Coronary artery (tissue), 2 donors: ENCODE data around the gene USPL1.

Experiments
- DNase-seq: peaks from one replicate; pipeline ENCODE4 v3.0.0-alpha.2; 2017; ENCODE audit warnings: low spot score
- H3K27ac ChIP-seq, 2 donors: fragments of 200-600 bp; sonication (generic); one replicate each; pipeline ENCODE4 v1.5.1; 2016 to 2019
- H3K4me3 ChIP-seq: fragments of 200-600 bp; sonication (generic); 2 replicates; pipeline ENCODE4 v1.5.1; 2016; ENCODE audit warnings: mild to moderate bottlenecking, moderate library complexity
- TF ChIP-seq, protein P1 (sequence below): fragments of 200-600 bp; sonication (generic); IDR thresholded peaks from one replicate; pipeline ENCODE4 v1.5.1; 2019; ENCODE audit warnings: antibody characterized with exemption

The USPL1 gene

DNA sequence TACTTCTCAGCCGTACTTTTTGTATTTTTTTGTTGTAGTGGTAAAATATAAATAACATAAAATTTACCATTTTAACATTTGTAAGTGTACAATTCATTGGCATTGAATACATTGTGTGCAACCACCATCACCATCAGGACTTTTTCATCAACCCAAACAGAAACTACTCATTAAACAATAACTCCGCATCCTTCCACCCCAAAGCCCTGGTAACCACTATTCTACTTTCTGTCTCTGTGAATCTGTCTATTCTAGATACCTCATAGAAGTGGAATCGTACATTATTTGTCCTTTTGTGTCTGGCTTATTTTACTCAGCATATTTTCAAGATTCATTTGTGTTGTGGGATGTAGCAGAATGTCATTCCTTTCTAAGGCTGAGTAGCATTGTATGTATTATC is 38.5 kb downstream of the USPL1 start:
- no peak for DNase-seq
- TF ChIP-seq, protein P1, sequence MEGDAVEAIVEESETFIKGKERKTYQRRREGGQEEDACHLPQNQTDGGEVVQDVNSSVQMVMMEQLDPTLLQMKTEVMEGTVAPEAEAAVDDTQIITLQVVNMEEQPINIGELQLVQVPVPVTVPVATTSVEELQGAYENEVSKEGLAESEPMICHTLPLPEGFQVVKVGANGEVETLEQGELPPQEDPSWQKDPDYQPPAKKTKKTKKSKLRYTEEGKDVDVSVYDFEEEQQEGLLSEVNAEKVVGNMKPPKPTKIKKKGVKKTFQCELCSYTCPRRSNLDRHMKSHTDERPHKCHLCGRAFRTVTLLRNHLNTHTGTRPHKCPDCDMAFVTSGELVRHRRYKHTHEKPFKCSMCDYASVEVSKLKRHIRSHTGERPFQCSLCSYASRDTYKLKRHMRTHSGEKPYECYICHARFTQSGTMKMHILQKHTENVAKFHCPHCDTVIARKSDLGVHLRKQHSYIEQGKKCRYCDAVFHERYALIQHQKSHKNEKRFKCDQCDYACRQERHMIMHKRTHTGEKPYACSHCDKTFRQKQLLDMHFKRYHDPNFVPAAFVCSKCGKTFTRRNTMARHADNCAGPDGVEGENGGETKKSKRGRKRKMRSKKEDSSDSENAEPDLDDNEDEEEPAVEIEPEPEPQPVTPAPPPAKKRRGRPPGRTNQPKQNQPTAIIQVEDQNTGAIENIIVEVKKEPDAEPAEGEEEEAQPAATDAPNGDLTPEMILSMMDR = no peak
- H3K27ac ChIP-seq = no peak overlapping the region
- no peak overlapping the region for H3K4me3 ChIP-seq

DNA sequence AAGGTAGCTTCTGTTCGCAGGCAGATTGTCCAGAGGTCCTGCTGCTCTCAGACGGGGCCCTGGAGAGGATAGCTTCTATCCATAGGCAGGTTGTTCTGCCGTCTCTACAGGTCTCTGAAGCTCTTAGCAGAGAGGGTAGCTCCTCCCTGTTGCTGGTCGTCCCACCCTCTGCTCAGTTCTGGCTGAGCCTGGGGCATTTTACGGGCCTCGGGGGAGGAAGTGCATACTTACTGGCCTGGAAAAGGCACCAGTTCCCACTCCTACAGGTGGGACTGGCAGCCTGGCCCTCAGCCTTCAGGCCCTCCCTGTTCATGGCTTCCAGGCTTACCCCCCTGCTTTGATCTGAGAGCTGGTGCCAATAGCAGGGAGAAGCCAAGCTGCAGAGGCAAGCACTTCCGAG is 42.3 kb downstream of the USPL1 start:
- TF ChIP-seq, protein P1 = no peak
- DNase-seq = no peak
- Histone ChIP-seq H3K27ac (no peak overlapping the region), H3K4me3 (no peak overlapping the region)

DNA sequence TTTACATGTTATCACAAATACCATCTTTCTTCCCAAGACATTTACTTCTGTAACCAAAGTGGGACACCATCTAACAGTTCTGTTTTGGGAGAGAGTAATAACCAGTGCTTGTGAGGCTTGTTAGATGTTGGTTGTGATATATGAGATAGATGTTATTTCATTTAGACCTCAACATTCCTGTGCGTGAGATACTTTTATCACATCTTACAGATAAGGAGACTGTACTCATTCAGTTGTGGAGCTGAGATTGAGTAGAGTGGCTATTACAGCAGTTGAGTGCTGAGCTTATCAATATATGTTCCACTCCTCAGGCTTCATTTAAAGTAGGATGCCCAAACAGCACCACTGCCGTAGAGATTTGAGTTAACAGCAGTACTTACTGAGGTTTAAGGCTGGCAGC is 43.1 kb downstream of the USPL1 start:
- Histone ChIP-seq H3K27ac (no peak overlapping the region), H3K4me3 (no peak overlapping the region)
- no peak for DNase-seq
- TF ChIP-seq, protein P1 = no peak

DNA sequence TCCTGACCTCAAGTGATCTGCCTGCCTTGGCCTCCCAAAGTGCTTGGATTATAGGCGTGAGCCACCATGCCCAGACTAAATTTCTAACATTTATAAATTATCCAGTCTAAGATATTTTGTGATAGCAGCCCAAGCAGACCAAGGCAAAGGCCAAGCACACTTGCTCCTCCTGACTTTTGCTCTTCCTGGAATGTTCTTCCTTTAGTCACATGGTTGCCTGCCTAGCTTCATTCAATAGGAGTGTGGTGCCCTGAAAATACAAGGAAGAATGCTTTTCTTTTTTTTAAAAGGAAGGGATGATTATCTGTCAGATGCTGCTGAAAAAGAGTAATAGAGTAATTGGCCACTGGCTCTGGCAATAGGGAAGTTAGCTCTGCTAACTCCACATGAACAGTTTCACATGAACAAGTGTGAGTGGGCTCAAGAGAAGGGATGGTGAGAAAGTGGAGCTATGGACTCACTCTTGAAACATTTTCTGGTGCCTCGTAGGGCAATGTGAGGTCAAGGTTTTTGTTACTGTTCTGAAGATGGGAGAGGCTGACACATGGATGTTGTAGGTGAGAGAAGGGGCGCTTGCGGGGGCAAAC is 47.1 kb downstream of the USPL1 start:
- Histone ChIP-seq H3K4me3 (no peak overlapping the region), H3K27ac (no peak overlapping the region)
- no peak for DNase-seq
- TF ChIP-seq, protein P1 = no peak

- no peak overlapping the region for H3K4me3 ChIP-seq
- DNase-seq = no peak
- TF ChIP-seq, protein P1 = no peak
- no peak overlapping the region for H3K27ac ChIP-seq
These were observed 47.9 kb downstream of the USPL1 start for GRCh38 chr13:30665638-30666037.

DNA sequence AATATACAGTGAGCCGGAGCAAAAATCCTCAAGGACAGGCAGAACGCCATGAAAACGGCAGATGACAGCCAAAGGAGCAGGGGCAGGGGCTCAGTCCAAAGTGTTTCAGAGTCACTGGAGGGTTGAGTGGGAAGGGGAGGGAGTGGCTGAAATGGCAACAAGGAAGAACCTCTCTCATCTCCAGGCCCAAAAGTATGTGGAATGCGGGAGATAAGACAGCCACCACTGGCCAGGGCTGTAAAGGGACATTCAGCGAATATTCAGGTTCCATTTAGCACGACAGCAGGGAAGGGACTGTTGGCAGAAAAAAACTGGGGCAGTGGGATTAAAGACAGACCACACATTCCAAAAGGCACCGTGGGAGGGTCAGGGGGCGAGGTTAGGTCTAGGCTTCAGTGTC is 48.4 kb downstream of the USPL1 start:
- no peak overlapping the region for H3K27ac ChIP-seq
- DNase-seq = no peak

DNA sequence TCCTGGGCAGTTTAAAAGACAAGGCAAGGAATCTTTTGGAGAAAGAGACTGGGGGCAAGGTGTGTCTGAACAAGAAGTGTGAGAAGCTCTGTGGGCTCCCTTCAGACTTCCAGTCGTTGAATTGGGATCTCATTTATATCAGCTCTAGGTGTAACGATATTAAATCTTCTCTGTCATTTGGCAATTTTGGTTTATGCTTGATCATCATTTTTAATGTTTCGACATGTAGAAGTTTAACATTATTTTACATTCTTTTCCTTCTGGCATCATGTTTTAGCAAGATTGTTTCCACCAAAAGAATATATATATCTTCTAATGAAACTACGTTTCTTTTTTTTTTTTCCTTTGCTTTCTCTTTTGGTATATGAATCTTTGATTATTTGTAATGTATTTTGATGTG is 49.3 kb downstream of the USPL1 start:
- no peak for DNase-seq

More for the DNA sequence above, 48.4 kb downstream of the USPL1 start:
- TF ChIP-seq, protein P1 = no peak
- no peak overlapping the region for H3K4me3 ChIP-seq

More for the DNA sequence above, 49.3 kb downstream of the USPL1 start:
- no peak overlapping the region for H3K27ac ChIP-seq
- H3K4me3 ChIP-seq = no peak overlapping the region
- TF ChIP-seq, protein P1 = no peak
